C4-2B (cell line): ENCODE results near the gene WDR81.

ENCODE experiments used
- H3K27ac ChIP-seq: fragments of 450-650 bp; 2 replicates; pipeline ENCODE4 v1.5.1; 2017
- ZFX ChIP-seq: fragments of 450-650 bp; IDR thresholded peaks from 2 replicates; pipeline ENCODE4 v1.6.1; 2017
- TF ChIP-seq, protein P1 (sequence below): fragments of 450-650 bp; conservative IDR thresholded peaks from 2 replicates; pipeline ENCODE4 v1.5.1; 2017; ENCODE audit warnings: mild to moderate bottlenecking

The WDR81 gene

DNA sequence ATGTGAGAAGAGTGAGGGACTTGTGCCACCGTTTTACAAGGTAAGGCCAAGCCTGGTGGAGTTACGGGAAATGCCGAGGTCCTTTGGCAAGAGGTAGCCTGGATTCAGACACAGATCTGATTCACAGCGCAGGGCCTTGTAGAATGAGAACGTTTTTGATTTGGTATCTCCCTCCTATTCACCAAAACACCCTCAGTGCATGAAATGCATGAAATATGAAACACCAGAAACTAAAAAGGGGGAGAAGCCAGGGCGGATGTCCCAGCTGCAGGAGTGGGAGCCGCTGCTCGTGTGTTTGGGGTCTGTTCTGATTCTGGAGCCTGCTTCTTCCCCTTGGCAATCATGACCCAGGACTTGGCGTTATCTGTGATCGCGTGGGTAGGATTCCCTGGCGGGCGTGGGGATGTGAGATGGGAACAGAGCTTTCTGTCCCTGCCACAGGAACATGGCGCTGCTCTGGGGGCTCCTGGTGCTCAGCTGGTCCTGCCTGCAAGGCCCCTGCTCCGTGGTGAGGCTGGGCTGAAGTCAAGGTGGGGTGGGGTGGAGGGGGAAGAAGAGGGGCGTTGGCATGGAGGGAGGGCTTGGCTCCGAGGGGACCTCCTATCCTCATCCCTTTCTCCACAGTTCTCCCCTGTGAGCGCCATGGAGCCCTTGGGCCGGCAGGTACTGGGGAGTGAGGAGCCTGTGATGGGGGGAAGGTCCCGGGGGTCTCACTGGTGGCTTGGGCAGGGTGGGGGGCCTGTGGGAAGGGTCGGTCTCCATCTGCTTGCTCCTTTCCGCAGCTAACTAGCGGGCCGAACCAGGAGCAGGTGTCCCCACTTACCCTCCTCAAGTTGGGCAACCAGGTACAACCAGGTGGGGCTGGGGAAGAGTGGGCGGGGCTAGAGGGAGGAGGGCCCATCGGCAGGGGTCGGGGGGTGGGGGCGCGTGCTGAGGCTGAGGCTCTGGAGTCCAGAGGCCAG, 20.3 kb downstream of the WDR81 start:
- no peak overlapping the region for H3K27ac ChIP-seq
- TF ChIP-seq ZFX, result no peak
- TF ChIP-seq, protein P1, sequence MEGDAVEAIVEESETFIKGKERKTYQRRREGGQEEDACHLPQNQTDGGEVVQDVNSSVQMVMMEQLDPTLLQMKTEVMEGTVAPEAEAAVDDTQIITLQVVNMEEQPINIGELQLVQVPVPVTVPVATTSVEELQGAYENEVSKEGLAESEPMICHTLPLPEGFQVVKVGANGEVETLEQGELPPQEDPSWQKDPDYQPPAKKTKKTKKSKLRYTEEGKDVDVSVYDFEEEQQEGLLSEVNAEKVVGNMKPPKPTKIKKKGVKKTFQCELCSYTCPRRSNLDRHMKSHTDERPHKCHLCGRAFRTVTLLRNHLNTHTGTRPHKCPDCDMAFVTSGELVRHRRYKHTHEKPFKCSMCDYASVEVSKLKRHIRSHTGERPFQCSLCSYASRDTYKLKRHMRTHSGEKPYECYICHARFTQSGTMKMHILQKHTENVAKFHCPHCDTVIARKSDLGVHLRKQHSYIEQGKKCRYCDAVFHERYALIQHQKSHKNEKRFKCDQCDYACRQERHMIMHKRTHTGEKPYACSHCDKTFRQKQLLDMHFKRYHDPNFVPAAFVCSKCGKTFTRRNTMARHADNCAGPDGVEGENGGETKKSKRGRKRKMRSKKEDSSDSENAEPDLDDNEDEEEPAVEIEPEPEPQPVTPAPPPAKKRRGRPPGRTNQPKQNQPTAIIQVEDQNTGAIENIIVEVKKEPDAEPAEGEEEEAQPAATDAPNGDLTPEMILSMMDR, result no peak

DNA sequence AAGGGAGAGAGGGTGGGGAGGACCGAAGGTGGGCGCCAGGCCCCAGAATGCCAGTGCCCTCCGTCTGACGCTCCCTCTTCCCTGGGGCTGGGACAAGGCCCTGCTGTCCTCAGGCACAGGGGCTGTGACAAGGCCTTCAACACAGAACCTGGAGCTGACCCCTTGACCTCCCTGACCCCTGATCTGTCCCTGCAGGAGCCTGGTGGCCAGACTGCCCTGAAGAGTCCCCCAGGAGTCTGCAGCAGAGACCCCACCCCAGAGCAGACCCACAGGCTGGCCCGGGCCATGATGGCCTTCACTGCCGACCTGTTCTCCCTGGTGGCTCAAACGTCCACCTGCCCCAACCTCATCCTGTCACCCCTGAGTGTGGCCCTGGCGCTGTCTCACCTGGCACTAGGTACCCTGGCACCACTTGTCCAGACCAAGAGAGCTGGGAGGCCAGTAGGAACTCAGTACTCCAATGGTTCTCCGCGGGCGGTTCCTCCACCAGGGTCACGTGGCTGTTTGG, 21.1 kb downstream of the WDR81 start:
- no peak overlapping the region for H3K27ac ChIP-seq
- no peak for TF ChIP-seq ZFX
- TF ChIP-seq, protein P1, result no peak

DNA sequence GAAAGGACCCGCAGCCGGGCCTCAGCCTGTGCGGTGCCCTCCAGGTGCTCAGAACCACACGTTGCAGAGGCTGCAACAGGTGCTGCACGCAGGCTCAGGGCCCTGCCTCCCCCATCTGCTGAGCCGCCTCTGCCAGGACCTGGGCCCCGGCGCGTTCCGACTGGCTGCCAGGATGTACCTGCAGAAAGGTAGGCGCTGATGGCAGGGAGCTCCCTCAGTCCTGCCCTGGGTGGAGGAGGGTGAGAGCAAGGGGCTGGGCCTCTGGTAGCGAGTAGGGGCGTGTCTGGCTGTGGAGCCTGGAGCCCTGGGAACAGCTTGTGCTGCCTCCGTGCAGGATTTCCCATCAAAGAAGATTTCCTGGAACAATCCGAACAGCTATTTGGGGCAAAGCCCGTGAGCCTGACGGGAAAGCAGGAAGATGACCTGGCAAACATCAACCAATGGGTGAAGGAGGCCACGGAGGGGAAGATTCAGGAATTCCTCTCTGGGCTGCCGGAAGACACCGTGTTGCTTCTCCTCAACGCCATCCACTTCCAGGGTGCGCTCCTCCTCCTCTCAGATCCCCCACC, 22.6 kb downstream of the WDR81 start:
- H3K27ac ChIP-seq, result no peak overlapping the region
- TF ChIP-seq, protein P1, result no peak
- no peak for TF ChIP-seq ZFX

DNA sequence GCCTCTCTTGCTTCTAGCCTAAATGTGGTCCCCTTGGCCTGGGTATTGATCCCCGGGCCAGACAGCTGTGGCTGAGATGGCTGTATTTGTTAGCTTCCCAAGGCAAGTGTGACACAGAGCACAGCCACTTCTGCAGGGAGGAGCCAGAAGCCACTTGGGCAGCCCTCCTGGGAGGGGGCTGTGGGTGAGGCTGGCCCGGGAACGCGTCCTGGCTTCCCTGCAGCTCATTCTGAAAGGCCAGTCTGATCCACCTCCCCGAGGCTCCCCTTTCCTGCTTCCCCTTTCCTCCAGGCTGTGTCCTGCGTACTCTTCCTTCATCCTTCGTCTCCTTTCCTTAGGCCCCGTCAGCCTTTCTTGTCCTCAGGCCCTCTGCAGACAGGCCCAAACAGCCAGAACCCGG, 26.1 kb downstream of the WDR81 start:
- no peak overlapping the region for H3K27ac ChIP-seq
- TF ChIP-seq, protein P1, result no peak
- TF ChIP-seq ZFX, result no peak

DNA sequence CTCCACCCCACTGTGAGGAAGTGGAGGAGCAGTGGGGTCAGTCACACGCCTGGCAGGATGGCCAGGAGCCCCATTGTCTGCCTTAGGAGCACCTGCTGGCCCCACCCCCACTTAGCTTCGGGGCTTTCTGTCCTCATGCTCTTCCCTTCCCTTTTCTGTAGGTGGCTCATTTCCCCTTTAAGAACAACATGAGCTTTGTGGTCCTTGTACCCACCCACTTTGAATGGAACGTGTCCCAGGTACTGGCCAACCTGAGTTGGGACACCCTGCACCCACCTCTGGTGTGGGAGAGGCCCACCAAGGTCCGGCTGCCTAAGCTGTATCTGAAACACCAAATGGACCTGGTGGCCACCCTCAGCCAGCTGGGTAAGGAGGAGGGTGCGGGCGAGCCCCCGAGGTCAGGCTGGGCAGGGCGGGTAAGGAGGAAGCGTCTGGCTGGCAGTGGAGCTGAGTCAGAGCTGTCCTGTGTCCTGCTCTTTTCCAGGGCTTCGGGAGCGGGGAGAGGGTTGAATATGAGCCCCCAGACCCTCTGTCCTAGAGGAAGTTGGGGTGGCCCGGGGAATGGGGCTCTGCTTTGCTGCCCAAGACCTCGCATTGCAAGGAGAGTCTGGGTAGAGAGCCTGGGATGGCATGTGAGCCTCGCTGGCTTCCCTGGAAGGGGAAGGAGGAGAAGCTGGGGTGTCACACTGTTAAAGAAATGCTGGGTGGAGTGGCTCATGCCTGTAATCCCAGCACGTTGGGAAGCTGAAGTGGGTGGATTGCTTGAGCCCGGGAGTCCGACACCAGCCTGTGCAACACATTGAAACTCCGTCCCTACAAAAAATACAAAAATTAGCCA, 28.1 kb downstream of the WDR81 start:
- H3K27ac ChIP-seq, result no peak overlapping the region
- no peak for TF ChIP-seq ZFX
- TF ChIP-seq, protein P1, result no peak

DNA sequence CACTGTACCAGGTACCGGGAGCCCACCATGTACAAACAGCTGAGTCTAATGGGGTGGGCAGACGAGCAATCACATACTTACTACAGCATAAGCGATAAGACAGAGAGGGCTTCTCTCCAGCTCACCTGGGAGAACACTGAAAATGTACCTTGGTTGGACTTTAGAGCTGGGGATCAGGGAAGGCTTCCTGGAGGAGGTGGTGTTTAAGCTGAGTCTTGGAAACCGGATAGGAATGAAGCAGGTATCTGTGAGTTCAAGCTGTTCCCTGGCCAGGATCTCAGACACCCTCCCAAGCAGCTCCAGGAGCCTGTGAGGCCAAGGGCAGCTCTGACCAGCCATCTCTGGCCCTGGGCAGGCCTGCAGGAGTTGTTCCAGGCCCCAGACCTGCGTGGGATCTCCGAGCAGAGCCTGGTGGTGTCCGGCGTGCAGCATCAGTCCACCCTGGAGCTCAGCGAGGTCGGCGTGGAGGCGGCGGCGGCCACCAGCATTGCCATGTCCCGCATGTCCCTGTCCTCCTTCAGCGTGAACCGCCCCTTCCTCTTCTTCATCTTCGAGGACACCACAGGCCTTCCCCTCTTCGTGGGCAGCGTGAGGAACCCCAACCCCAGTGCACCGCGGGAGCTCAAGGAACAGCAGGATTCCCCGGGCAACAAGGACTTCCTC, 29.4 kb downstream of the WDR81 start:
- no peak overlapping the region for H3K27ac ChIP-seq
- TF ChIP-seq ZFX, result no peak
- TF ChIP-seq, protein P1, result no peak
